Epidermal melanocyte (primary cell): ENCODE data around the gene TNFRSF25.
"Not testable (repeated sequence)": the region's sequence is repeated elsewhere in the genome, so short reads cannot be mapped to it uniquely, and the experiment has no call there.

Experiments
- DNase-seq: peaks from one replicate; pipeline ENCODE4 v3.0.0; 2011; ENCODE audit warnings: low spot score; ENCODE audit not compliant: insufficient read length

TNFRSF25 gene

DNA sequence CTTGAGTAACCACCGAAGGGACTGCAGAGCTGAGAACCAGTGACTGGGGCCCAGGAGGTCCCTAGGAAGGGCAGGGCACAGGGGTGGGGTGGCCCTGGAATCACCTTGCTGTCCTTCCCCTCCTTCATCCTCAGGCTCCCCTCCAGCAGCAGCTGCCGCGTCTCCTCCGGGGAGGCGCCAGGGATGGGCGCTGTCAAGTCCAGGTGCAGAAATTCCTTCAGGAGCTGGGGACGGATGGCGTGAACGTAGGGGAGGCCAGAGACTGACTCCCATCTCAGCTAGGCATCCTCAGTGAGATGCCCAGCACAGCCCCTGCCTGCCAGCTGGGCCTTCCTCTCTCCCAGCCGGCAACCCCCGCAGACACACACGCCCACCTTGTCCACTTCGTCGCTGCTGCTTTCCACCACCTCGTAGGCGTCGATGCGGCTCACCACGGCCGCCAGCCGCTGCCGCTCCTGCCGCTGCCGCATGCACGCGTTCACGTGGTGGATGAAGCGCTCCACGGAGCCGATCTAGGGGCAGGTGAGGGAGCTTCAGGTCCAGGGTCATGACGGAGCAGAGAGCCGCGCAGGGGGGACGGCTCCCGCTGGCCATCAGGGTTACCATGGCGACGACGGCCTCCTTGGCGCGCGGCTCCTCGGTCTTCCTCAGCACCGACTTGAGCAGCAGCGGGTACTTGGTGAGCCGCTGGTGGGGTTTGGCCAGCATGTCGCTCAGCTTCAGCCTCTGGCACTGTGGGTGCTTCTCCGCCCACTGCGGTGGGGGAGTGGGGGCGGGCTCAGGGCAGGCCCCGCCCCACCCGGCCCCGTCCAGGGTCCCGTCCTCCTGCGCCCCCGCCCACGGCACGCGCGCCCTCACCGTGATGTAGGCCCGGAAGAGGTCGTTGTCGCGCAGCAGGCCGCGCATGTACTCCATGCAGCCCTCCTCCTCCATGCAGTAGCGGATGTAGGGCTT is 4.4 kb upstream of the TNFRSF25 start:
- DNase-seq, result no peak

DNA sequence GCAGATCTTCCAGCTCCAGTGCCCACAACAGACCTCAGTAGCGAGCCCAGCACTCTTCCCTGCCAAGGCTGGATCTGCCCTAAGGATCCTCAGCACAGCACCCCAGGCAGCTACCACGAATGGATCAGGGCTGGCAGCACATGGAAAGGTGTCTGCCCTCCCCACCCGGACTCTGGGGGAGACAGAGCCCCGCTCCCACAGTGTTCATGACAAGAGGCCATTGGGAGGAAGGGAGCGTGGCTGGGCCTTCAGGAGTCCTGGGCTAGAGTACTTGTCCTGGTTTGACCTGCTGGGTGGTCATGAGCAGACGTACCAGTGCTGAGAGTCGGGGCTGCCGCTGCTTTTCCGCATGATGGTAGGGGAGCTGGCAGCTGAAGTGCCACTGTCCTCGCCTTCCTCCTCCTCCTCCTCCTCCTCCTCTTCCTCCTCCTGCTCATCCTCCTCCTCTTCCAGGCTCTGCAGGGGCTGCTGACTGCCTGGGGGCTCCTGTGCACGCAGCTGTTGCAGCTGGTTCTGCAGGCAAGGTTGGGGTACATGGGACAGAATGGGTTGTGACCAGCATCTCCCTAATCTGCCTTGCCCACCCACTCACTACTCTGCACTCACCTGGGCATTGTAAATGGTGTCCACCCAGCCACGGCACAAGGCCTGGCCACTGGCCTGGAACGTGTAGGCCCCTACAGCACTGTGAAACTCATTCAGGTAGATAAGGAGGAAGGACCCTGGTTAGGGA is 2.9 kb upstream of the TNFRSF25 start:
- no peak for DNase-seq

DNA sequence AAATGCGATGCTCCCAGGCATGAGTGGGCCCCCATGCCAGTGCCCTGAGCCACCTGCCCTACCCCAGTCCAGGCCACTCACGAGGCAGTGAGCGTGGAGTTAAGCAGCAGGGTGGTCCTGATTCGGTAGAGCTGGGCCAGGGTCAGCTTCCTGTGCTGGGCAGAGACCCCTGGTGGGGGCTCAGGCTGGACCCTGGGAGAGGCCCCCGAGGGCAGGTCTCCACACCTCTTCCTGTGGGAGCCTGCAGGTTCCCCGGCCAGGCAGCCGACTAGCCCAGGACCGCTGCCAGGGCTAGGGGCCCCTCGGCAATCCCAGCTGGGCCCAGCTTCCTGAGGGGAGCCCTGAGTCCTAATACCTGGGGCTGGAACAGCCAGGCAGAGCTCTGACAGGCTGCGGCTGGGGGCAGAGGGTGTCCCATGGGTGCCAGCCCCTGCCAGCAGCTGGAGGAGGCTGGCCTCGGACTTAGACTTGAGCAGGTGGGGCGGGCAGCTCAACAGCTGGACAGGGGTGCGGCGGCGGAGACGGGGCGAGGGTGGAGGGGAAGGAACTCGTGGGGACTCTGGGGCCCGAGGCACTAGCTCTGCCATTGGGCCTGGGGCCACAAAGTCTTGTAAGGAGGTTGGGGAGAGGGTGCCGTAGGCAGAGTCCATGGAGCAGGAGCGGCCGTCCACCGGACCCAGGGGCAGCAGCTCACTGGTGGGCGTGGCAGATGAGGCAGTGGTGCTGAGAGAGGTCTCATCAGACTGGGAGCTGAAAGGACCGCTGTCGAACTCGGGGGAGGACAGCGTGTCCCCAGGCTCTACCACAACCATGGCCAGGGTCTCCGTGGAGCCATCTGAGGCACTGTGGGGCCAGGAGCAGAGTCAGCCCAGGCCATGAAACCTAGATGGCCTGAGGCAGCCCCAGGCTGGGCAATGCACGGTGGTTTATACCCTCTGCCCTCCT is 2.0 kb upstream of the TNFRSF25 start:
- DNase-seq, result no peak

DNA sequence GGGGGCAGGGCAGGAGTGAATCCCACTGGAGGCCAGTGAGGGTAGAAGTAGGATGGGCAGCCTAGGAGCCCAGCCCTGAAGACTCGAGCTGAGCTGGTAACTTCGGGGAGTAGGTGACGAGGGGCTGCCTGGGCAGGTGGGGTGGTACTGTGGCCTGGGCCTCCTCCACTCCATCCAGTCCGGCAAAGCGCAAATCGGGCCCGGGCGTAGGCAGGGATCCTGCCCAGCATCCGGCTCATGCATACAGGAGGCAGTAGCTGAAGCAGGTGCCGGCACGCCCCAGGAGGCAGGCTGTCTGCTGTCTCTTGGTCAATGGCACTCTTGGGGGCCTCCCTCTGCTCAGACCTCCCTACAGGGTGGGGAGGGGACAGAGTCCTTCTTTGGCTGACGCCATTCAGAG is 1.3 kb upstream of the TNFRSF25 start:
- no peak for DNase-seq

DNA sequence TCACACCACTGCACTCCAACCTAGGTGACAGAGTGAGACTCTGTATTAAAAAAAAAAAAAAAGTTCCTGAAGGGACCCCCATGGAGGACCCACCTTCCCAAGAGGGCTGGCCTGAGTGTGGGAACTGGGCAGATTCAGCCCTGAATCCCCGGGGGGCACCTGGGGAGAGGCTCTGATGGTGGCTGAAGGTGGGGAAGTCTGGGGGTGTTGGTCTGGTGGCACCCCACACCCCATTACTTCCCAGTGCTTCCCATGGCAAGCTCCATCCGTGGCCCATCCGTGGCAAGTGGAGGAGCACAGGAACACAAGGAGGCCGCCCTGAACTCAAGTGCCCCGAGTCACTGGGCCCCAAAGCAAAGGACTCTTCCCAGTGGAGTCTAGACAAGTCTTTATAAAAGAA is 778 bp upstream of the TNFRSF25 start:
- no peak for DNase-seq

DNA sequence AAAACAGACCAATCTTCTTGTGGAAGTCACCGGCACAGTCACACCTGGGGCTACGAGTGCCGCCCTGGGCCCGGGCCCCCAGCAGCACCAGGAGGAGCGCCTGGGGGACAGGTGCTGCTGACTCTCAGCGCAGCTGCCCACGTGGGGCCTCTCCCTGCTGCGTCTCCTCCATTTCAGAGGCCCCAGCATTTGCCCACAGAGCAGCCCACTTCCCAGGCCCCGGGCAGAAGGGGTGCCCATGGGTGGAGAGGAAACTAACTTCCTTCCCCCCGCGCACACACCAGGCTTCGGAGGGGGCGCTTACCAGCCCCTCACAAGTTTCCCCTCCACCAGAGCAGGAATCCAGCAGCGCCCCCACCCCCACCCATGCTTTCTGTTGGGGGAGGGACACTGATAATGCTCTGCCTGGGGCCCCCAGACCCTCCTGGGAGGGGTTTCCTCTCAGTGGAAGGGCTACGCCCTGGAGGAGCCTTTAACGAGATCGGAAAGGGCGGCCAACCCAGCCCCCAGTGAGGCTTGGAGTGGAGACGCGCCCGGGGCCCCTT is 440 bp downstream of the TNFRSF25 start:
- DNase-seq, result no peak

DNA sequence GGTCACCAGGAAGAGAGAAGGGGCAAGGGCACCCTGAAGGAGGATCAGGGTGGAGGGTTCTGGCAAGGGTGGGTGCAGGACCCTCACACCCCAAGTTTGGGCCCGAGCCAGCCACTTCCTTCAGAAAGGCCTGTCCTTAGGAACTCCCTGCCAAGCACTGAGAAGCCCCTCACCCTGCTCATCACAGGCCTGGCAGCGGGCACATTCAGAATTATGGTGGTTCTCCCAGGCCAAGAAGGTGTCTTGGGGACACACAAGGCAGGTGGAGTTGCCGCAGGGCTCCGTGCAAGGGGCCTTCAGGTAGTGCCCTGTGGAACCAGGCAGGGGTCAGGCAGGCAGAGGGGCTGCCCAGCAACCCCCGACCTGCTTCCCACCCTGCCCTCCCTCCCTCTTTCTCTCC is 1.1 kb downstream of the TNFRSF25 start:
- DNase-seq, result no peak

DNA sequence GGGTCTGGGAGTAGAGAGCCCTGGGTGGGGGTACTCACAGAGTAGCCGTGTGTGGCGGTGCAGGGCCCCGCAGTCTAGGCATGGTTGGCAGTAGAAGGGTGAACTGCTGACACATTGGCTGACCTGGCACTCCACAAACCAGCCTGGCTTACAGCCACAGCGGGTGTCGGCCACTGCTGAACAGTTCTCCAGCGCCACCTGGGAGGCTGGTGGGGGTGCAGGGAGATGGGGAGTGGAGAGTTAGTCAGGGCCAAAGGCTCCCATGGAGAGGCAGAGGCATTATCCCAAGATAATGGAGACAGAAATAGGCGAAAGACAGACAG is 1.5 kb downstream of the TNFRSF25 start:
- DNase-seq, result no peak

DNA sequence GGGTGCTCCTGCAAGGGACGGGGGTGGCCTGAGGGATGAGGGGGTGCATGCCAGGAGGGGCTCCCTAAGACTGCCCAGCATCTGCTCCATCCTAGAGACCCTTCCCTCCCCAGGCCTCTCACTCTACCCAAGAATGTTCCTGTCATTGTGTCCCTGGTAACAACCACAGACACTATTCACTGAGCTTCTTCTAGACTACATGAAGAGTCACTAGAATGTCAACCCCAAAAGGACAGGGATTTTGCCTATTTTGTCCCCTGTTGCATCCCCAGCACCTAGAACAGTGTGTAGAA is 2.9 kb downstream of the TNFRSF25 start:
- no peak for DNase-seq

DNA sequence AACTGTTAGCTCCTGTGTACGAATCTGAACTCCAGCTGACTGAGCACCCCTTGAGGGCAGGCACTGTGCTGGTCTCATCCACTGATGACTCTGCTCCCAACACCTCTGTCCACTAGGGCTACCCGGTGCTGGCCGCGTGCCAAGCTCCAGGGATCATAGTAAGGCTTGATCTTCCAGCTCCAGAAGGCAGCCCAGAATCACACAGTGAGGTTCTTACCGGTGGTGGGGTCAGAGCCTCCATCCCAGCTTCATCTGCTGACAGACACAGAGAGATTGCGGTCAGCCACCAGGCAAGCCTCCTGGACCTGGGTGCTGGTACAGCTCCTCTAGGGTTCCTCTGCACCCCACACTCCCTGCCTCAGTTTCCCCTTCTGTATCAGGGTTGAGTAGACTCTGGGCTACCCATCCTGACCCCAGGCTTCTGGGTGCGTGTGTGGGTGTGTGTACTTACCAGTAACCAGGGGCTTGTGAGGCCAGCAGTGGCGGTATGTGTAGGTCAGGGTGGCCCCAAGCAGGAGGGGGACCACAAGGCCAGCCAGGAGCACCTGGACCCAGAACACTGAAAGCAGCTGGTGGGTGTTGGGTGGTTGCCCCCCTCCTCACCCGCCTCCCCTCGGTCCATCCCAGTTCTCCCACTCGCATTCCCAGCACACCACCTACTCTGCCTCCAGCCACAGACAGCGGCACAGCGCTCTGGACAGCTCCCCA is 3.4 kb downstream of the TNFRSF25 start:
- DNase-seq, result no peak

DNA sequence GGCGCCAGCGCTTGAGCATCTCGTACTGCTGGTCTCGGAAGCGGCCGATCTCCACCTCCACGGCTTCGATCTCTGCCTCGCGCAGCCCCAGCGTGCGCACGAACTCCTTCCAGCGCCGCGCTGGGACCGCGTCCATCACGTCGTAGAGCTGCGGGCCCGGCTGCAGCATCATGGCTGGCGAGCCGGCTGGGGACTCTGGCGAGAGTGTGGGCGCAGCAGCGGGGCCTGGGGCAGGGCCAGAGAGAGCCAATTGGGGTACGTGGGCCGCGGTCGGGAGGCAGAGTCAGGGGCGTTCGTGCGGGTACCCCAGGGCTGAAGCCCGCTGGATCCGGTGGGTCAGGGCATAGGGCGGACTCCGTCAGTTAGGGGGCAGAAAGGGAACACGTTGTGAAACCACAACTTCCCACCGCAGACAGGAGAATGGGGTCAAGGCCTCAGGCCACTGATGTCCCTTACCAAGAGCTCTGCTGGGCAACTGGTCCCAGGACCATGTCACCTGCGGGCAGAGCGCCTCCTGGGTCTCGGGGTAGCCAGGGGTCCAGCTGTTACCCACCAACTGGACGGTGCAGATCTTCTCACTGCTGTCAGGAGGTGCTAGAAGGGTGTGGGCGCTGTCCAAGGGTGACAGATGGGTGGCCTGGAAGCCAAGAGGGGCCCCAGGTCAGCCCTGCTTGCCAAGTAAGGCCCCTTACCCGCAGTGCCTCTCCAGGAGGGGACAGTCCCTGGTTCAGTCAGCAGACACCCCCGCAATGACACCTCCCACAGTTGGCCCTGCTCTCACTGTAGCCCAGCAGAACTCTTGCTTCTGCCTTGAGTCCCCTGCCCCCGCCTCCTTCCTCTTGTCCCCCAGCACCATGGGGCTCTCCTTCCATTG is 4.2 kb downstream of the TNFRSF25 start:
- DNase-seq, result no peak

DNA sequence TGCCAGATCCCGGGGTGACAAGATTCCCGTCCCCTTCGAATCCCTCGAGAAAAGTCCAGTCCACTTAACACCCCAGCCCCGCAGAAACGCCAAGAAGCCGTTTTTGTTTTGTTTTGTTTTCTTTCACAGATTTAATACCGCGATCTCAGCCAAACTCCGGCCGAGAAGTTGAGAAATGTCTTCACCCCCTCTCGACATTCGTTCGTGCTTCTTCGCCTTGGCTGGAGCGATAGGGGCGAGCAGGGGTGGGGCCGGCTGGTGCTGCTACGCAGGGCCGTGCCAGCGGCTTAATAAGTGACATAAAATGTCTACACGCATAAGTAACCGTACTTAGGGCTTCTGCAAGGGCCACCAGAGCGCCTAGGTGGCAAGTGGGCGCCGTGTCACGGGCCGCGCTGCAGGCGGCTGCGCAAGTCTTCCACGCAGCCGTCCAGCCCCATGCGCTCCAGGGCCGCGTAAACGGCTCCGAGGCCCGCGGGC is 4.9 kb downstream of the TNFRSF25 start:
- no peak for DNase-seq

DNA sequence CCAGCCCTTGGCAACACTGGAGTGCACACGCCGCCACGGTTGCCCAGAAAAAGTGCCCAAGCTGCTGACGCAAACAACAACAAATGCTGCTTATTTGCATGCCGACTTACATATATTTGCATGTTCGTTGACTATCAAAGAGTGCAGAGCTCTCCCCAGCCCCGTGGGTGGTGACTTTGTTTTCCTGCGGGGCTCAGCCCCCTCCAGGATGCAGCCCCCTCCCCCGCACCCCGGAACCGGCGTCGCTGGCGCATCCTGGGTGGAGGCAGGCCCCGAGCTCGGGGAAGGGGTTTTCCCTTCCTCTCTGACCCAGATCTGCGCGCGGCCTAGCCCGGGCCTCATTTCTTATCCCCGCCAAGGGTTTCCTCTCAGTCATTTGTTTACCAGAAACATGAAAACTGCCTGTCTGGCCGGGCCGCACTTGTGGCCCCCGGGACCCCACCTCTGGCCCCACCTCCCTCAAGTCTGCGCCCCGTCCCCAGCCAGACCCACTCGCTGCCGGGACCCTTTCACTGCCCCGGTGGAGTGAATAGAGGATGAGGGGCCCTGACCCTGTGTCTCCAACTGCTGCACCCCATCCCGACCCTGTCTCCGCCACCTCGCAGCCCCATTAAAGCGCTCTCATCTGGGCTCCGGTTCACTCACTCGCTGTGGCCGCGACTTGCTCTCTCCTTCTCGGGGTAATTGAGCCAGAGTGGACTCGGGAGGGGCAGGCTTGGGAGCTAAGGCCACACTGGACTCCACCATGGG is 5.5 kb downstream of the TNFRSF25 start:
- DNase-seq, result no peak

DNA sequence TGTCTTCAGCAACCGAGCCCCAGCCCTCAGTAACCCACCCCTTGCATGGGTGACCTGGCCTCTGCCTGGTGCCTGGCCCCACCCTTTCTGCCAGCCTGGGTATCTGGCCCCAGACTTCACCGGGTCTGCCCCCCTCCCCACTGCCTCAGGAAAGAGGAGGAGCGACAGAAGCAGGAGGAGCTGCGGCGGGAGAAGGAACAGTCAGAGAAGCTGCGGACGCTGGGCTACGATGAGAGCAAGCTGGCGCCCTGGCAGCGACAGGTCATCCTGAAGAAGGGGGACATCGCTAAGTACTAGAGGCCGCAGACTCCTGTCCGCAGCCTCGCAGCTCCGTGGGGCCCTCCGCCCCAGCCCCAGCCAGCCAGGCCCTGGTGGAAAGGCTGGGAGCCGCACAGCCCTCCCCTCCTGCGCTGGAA is 6.1 kb downstream of the TNFRSF25 start:
- no peak for DNase-seq

DNA sequence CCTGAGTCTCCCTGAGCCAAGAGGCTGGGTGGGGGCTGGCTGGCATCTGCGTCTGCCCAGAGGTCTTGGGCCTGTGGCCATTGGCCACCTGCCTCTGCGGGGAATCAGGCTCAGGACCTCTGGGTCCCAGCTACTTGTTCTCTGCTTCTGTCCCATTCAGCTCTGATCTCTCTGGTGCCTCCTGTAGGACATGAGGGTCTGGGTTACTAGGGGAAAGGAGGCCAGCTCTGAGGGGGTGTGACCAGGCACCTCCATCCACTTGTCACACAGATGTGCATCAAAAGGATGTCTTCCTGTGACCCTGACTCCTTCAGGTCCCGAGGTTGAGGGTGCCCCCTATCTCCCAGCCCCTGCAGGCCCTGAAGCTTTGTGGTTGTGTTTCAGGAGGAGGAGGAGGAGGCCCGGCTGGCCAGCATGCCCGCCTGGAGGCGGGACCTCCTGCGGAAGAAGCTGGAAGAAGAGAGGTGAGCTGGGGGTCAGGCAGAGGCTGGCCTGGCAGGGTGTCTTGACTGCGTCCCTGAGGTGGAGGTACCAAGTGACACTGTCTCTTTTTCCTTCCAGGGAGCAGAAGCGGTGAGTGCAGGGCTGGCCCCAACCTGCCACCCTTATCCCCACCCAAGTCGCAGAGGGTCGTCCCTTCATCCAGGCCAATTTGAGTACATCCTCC is 9.0 kb downstream of the TNFRSF25 start:
- DNase-seq, result no peak

DNA sequence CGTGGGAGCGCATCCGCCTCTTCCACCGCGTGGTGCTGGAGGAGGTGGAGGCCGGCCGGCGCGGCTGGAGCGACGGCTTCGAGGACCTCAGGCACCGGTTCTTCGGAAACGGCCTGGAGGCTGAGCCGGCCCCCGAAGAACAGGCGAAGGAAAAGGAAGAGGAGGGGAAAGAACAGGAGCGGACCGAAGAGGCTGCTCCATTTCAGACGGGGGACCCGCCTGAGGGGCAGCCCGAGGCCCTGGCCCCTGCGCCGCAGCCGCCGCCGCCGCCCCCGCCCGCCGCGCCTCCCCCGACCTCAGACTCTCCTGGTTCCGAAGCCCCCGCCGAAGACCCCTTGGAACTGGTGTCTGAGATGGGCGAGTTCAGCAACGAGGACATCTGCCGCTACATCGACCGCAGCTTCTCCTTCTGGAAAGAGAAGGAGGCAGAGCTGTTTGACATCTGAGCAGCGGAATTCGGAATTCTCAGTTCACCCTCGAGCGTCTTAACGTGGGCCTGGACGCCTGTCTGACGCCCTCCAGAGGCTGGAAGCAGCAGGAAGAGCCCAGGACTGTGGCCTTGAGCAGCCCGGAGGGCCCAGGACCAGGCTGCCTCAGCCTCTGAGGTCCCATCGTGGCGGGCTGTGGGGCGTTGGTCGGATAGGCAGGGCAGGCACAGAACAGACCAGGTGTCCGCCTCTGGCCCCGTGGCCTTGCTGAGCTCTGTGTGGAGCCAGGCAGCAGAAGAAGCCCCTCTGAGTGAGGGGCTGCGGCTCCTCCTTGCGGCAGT is 10.0 kb downstream of the TNFRSF25 start:
- DNase-seq, result not testable (repeated sequence)

DNA sequence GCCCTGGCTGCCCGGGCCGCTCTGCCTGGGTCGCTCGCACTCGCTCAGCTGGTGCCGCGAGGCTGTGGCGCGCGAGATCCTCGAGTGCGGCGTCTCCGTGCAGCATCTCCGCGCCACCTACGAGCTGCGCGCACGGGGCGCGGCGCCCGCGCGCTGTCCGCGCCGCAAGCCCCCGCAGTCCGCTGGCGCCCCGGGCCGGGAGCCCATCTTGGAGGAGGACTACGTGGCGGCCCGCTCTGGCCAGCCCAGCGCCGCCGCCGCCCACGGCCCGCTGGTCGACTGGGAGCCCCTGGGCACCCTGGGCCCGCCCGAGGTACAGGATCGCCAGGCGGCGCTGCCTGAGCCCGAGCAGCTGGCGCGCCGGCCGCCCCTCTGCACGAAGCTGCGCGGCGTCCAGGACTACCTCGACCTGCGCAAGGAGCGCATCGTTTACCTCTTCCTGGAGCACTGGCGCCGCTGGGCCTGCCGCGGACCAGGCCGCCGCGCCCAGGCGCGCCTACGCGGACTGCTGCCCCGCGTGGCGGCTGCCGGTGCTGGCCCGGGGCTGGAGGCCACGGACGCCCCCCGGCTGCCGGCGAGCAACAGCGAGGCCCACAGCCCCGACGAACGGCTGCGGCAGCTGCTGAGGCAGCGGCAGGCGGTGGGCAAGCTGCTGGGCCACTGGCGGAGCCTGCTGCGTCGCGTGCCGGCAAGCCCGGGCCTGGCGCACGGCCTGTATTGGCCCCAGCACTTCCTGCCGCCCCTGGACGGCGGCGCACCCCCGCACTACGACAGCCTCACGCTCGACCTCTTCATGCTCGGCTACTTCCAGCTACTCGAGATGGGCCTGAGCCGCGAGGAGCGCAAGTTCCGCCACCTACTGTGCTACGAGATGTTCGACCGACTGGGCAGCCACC is 10.9 kb downstream of the TNFRSF25 start:
- no peak for DNase-seq
